OCI-M2 (cell line): ENCODE measurements around the gene PRG2.
"Not testable (repeated sequence)": the region's sequence is repeated elsewhere in the genome, so short reads cannot be mapped to it uniquely, and the experiment has no call there.

ENCODE experiments used
- DNase-seq: peaks from one replicate; lab custom pipeline; 2025; ENCODE audit not compliant: unreplicated experiment; lab: John Stamatoyannopoulos, UW

Gene PRG2

DNA sequence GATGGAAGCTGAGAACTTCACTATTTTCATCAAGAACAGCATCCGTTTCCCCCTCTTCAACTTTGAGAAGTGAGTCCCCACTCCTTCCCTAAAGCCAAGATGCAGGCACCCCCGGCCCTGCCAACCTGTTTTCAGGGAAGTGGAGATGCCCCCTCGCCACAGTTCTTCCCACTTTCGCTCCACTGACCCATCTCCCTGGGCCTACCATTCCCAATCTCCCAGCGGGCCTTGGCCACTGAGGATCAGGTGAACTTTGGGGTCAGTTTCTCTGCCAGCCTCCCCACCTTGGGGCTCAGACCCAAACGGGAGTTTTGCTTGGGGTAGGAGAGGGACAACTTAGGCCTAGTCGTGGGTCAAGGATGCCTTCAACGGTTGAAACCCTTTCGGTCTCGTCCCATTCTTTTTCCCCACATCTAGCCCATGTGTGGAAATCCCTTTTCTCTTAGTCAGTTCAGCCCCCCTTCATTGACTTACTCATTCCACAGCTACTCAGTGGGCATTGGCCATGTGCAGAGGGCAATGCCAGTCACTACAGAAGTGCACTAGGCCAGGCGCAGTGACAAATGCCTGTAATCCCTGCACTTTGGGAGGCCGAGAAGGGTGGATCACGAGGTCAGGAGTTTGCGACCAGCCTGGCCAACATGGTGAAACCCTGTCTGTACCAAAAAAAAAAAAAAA, 41.7 kb downstream of the PRG2 start:
- no peak for DNase-seq

GRCh38 chr11:57348052-57348451, 42.4 kb downstream of the PRG2 start:
- no peak for DNase-seq

DNA sequence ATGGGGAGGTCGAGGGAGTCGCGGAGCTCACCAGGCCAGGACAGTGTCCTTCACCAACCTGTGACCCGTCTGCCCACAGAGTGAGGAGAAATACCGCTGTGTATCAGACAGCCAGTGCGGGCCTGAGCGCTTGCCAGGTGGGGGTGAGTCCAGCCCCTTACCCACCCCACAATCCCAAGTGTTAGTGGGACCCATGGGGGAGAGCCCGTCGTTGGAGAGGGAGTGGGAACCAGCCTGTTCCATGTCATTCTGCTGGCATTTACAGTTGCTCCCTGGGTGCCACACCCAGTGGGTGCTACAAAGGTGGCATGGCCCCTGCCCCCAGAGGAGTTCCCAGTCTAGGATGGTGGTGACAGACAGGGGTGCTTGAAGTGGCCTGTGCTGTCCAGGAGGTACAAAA, 43.1 kb downstream of the PRG2 start:
- no peak for DNase-seq

DNA sequence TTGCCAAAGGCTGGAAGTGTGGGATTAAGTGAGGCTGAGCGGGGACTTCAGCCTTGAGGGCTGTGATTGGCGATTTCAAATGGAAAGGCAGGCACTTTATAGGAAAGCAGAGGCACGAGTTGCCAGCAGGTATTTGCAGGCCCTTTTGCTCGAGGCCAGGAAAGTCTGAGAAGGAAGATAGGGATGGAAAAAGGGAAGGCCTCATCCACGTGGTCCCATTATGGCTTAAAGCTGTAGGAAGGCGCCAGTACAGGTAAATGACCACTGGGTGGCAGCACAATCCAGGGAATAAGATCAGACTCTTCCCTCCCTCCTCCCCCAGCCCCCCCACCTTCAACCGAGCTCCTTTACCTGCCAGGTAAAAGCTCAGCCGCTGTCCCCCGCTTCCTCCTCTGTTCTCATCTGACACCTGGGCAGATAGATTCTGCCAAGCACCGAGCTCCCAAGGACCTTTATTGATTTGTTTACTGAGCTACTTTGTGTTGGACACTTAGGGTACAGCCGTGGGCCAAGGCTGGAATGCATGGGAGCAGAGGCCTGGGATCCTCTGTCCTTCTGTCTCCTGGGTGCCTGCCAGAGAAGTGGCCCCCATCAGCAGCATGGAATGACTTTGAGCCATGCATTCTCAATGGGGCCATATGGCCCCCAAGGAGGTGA, 44.8 kb downstream of the PRG2 start:
- no peak for DNase-seq

DNA sequence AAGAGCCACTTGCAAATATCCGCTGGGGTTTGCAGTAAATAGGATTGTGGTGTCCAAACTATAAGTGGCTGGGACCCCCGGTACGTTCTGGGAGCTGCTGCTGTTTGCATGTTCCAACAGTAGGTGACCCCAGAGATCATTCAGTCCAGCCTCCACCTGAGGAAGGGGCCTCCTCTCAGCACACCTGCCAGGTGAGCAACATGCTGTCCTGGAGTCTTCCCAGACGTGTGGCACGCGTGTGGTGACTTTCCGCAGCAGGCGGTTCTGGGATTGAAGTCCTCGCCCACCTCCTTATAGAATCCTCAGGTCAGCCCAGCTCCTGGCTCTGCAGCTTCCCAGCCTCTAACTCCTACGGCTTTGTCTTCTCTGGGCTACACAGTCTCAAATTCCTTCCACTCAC, 45.6 kb downstream of the PRG2 start:
- no peak for DNase-seq

DNA sequence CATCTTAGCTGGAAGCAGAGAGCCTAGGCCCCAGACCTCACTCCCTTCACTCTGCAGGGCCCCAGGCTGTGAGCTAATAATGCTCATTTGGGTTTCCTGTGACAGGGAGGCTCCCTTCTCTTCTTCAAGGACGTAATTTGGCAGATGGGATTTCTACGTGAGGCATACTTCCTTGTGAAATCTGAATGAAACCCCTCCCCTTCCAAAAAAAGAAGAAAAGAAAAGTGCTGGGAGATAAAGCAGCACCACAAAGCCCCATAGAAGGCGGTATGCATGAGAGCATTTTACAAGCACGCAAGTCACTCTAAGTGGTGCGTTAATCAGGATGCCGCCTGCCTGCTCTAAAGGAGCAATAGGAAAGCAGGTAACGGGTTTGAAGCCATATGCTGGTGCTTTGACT, 46.6 kb downstream of the PRG2 start:
- DNase-seq: no peak

DNA sequence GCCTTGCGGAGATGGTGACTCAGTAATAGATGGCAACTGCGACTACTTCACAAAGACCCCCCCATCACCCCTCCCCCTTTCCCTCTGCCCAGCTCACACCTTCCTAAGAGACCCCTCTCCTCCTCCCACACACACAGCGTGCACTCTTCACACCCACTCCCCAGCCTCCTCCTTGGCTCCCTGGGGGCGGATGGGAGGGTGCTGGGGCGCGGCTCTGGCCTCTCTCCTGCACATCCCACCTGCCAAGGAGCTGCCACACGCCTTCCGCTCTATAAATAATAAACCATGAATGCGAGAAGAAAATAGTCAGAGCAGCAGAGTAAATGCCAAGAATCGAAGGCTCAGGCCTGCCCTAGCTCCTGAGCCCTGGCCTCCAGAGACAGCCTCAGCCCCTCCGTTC, 47.7 kb downstream of the PRG2 start:
- DNase-seq: no peak

- DNase-seq: no peak
Observed at GRCh38 chr11:57341250-57341808, 49.1 kb downstream of the PRG2 start.

DNA sequence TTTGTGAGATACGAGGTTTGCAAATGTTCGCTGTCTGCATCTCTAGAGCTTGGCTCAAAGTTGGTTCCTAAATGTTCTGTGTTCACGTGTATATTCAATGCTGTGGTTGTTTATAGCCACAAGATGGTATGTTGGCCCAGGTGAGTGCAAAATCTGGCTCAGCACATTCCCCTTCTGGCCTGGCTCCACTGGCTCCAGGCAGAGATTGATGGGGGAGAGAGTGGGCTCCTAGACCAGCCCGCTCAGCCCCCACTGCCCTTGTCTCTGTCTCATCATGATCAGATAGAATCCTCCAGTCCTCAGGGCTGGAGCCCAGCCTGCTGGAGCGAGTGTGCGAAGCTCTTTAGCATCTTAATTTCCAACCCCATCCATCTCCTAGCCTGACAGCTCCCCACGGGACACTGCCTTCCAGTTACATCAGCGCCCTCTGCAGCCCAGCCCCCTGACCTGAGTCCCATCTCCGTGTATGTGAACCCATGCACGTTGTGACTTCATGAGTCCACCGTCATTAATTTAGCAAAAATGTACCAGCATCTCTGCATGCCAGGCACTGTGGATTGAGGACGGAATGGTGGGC, 50.3 kb downstream of the PRG2 start:
- no peak for DNase-seq

- DNase-seq: no peak
Observed at GRCh38 chr11:57339328-57339727, 51.1 kb downstream of the PRG2 start.

GRCh38 chr11:57338142-57338541, 52.3 kb downstream of the PRG2 start, which contains the start of gene P2RX3:
P2RX3 (plus strand) TSS chr11:57338352; CDS start chr11:57338551, 199 bp downstream.
- DNase-seq: no peak

DNA sequence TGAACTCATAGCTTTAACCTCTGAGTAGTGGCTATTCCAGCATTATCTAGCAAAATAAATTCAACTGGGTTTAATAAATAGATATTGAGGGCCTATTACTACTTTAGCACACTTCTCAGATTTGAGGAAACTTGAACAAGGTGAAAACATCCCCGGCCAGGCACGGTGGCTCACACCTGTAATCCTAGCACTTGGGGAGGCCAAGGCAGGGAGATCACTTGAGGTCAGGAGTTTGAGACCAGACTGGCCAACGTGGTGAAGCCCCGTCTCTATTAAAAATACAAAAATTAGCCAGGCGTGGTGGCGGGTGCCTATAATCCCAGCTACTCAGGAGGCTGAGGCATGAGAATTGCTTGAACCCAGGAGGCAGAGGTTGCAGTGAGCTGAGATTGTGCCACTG, 53.6 kb downstream of the PRG2 start:
- not testable (repeated sequence) for DNase-seq
